NT2/D1 (cell line): ENCODE data around the gene CNGA2.

Experiments used
- SUZ12 ChIP-seq: IDR thresholded peaks from 2 replicates; pipeline ENCODE4 v1.6.1; 2011; ENCODE audit not compliant: insufficient read length, insufficient read depth; ENCODE audit errors: extremely low read depth
- YY1 ChIP-seq: IDR thresholded peaks from 2 replicates; pipeline ENCODE4 v1.6.1; 2011; ENCODE audit not compliant: insufficient read length, insufficient read depth
- ZNF274 ChIP-seq: IDR thresholded peaks from 2 replicates; pipeline ENCODE4 v1.6.1; 2011; ENCODE audit warnings: mild to moderate bottlenecking, low read depth, low read length

DNA sequence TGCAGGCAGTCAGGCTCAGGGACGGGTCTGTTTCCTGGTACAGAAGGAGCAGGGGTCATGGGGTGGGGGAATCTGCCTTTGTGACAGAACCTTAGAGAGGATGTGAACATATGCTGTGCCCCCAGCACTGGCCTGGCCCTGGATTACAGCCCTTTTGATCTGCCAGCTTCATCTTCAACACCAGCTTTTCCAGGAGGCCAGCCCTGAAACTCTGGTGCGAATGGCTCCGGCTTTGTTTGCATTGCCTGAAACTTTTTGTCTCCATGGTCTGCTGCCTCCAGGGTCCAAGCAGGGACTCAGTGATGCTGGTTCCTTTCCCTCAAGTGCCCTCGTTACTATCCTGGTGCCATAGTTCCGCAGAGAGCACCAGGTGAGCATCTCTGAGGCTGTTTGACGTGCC is 2.1 kb downstream of the CNGA2 start:
- TF ChIP-seq ZNF274, result no peak
- TF ChIP-seq YY1, result no peak
- no peak for TF ChIP-seq SUZ12
